Esophagus squamous epithelium (tissue), 5 donors: ENCODE data around the gene WDR26. TPM values are rescaled to one million over a fixed set of nuclear protein-coding genes. Genes with fewer than 3 reads are reported as not detected.

Experiments used
- DNase-seq: peaks from one replicate; lab custom pipeline; 2025; lab: John Stamatoyannopoulos, UW
- H3K27ac ChIP-seq, 4 donors: fragments of 200-600 bp; sonication (generic); one replicate each; pipeline ENCODE4 v1.5.1; 2016 to 2019; ENCODE audit warnings: mild to moderate bottlenecking in 1 of 4
- H3K27me3 ChIP-seq, 4 donors: fragments of 200-600 bp; sonication (generic); 1 replicate in 3 of 4; 2 replicates in 1 of 4; pipeline versions ENCODE4 v1.5.1 to v1.6.0; 2017 to 2021; ENCODE audit warnings: antibody characterized with exemption in 1 of 4
- H3K36me3 ChIP-seq, 3 donors: fragments of 200-600 bp; sonication (generic); one replicate each; pipeline ENCODE4 v1.5.1; 2016 to 2019
- H3K4me1 ChIP-seq, 3 donors: fragments of 200-600 bp; sonication (generic); one replicate each; pipeline ENCODE4 v1.5.1; 2017 to 2019
- H3K4me3 ChIP-seq, 4 donors: fragments of 200-600 bp; sonication (generic); 1 replicate in 3 of 4; 2 replicates in 1 of 4; pipeline ENCODE4 v1.5.1; 2016 to 2019; ENCODE audit warnings: mild to moderate bottlenecking in 2 of 4, moderate library complexity in 1 of 4
- H3K9me3 ChIP-seq, 3 donors: fragments of 200-600 bp; sonication (generic); one replicate each; pipeline ENCODE4 v1.5.1; 2016 to 2019
- CTCF ChIP-seq, 6 experiments: fragments of 450-650 bp in 4 of 6; fragments of 200-600 bp in 2 of 6; sonication (generic) in 2 of 6; IDR thresholded peaks; one replicate each; pipeline ENCODE4 v1.5.1; 2016 to 2019; ENCODE audit warnings: antibody characterized with exemption in 6 of 6, mild to moderate bottlenecking in 4 of 6, moderate library complexity in 4 of 6
- POLR2A ChIP-seq, 4 donors: fragments of 450-650 bp; IDR thresholded peaks; one replicate each; pipeline ENCODE4 v1.6.1; 2017; ENCODE audit warnings: antibody characterized with exemption in 4 of 4, mild to moderate bottlenecking in 4 of 4, moderate library complexity in 3 of 4
- WGBS, 2 donors: methylation state at CpG; one replicate each; pipeline ENCODE4 v1.1.5; 2018; 5-methylcytosine and 5-hydroxymethylcytosine counted together
- intact Hi-C: fragments of 100-400 bp; cut with DNase I; formaldehyde crosslinking; loops from one replicate; pipeline ENCODE4 v1.15.0; 2022
- total RNA-seq, 4 donors: library from RNA; depleted of rRNA; stranded (reverse); fragments of >200 nt; gene quantifications; one replicate each; pipeline ENCODE4 v1.1.0, GENCODE V29; 2016
- donor health status: DM: yes; HTN: yes; CAD: no.

The WDR26 gene
- total RNA-seq, 4 donors from 2014 or later: 38.3 to 111 (median 61.9) TPM

GRCh38 chr1:224404916-224405603 is 29.5 kb downstream of the WDR26 start:
- intact Hi-C loops: no loop called here
- Histone ChIP-seq H3K4me3 (no peak overlapping the region), H3K36me3 (peaks cover 8 to 99% (median 24%) of the 10 kb centered on the region in 3 donors), H3K27me3 (no peaks in the 10 kb centered on the region), H3K27ac (no peak overlapping the region), H3K4me1 (peaks cover 0 to 31% (median 3%) of the 10 kb centered on the region in 3 donors), H3K9me3 (no peaks in the 10 kb centered on the region)
- WGBS, 2 donors: 67 to 69% methylated on average over 3 of the region's 3 CpGs
- TF ChIP-seq POLR2A (IDR thresholded peaks at IDR 0.05) (no peak), CTCF (IDR thresholded peaks at IDR 0.05) (no peak)
- no peak for DNase-seq

- H3K4me3 ChIP-seq: no peak overlapping the region
- 88 to 93% methylated on average over 1 of the region's 1 CpG for WGBS, 2 donors
- no peaks in the 10 kb centered on the region for H3K27me3 ChIP-seq
- no peaks in the 10 kb centered on the region for H3K9me3 ChIP-seq
- TF ChIP-seq CTCF (IDR thresholded peaks at IDR 0.05) (no peak), POLR2A (IDR thresholded peaks at IDR 0.05) (no peak)
- H3K4me1 ChIP-seq: peaks cover 0 to 10% (median 0%) of the 10 kb centered on the region in 3 donors
- H3K36me3 ChIP-seq: peaks cover 8 to 99% (median 22%) of the 10 kb centered on the region in 3 donors
- no peak overlapping the region for H3K27ac ChIP-seq
- DNase-seq: no peak
- intact Hi-C loops: no loop called here
These were observed 32.0 kb downstream of the WDR26 start for GRCh38 chr1:224402472-224403036.

- Histone ChIP-seq H3K9me3 (no peaks in the 10 kb centered on the region), H3K27me3 (no peaks in the 10 kb centered on the region), H3K4me1 (no peaks in the 10 kb centered on the region), H3K36me3 (peaks cover 3 to 100% (median 28%) of the 10 kb centered on the region in 3 donors), H3K4me3 (no peak overlapping the region), H3K27ac (no peak overlapping the region)
- intact Hi-C loops: no loop called here
- 86 to 90% methylated on average over 1 of the region's 1 CpG for WGBS, 2 donors
- no peak for TF ChIP-seq CTCF (IDR thresholded peaks at IDR 0.05)
- TF ChIP-seq POLR2A (IDR thresholded peaks at IDR 0.05): no peak
- DNase-seq: no peak
These were observed 34.7 kb downstream of the WDR26 start for GRCh38 chr1:224399887-224400286.

GRCh38 chr1:224393294-224393693 is 41.3 kb downstream of the WDR26 start:
- no peak for DNase-seq
- Histone ChIP-seq H3K27me3 (no peaks in the 10 kb centered on the region), H3K9me3 (no peaks in the 10 kb centered on the region), H3K27ac (no peak overlapping the region), H3K4me3 (no peak overlapping the region), H3K36me3 (peaks cover 10 to 100% (median 28%) of the 10 kb centered on the region in 3 donors), H3K4me1 (no peaks in the 10 kb centered on the region)
- TF ChIP-seq CTCF (IDR thresholded peaks at IDR 0.05) (no peak), POLR2A (IDR thresholded peaks at IDR 0.05) (no peak)
- WGBS, 2 donors: 75 to 80% methylated on average over 3 of the region's 3 CpGs
- intact Hi-C loops: no loop called here
